Left ventricle myocardium inferior (tissue), 1 donor: Measurements from ENCODE around the gene BYSL. TPM values are rescaled to one million over a fixed set of nuclear protein-coding genes. Genes with fewer than 3 reads are reported as not detected.
A peak's percentile ranks its signal among the peaks of the same experiment; 100 is the strongest.

ENCODE experiments used
- DNase-seq: peaks from one replicate; pipeline ENCODE4 v3.0.0-alpha.2; 2020
- H3K27ac ChIP-seq: fragments of 200-600 bp; replicated peaks from 2 replicates; pipeline ENCODE4 v1.8.0; 2021
- H3K27me3 ChIP-seq: fragments of 200-600 bp; 2 replicates; pipeline ENCODE4 v1.8.0; 2021; ENCODE audit warnings: low read depth
- H3K36me3 ChIP-seq: fragments of 200-600 bp; 2 replicates; pipeline ENCODE4 v1.8.0; 2021
- H3K4me1 ChIP-seq: fragments of 200-600 bp; 2 replicates; pipeline ENCODE4 v1.8.0; 2021
- H3K4me3 ChIP-seq: fragments of 200-600 bp; 2 replicates; pipeline ENCODE4 v1.8.0; 2021; ENCODE audit warnings: mild to moderate bottlenecking, moderate library complexity
- H3K9me3 ChIP-seq: fragments of 200-600 bp; replicated peaks from 2 replicates; pipeline ENCODE4 v1.8.0; 2021
- intact Hi-C: fragments of 100-400 bp; cut with micrococcal nuclease; formaldehyde crosslinking; loops from one replicate; pipeline ENCODE4 v1.11.0; 2022
- total RNA-seq: library from RNA; stranded (reverse); fragmentation: NEBNext Ultra II Directional; extraction: Animal tissue kit (Norgen Biotek cat#: 25700); gene quantifications from one replicate; pipeline ENCODE4 v1.2.1, GENCODE V29; 2021
- TF ChIP-seq, protein P1 (sequence below): fragments of 200-600 bp; IDR thresholded peaks from 2 replicates; pipeline ENCODE4 v1.8.0; 2021; ENCODE audit warnings: antibody characterized with exemption, mild to moderate bottlenecking, borderline replicate concordance
- donor health status: DM: no; HTN: yes; CAD: no; lungs with severe emphysema.

Gene BYSL
- total RNA-seq, 1 donor from 2014 or later = 9.0 TPM

DNA sequence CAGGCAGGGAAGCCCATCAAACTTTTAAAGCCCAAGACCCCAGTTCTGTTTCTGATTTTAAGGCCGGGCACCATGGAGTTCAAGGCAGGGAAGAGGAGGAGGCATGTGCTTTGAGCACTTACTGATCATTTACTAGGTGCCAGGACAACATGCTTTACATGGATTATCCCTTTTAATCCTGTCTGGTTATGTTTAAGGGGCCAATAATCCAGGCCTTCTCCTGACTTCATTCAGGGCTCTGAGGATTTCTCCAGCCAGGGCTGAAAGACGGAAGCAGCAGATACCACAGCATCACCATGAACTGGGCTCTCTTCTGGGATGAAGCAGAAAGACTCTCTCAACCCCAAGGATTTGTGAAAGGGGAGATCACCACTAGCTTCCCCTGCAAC is 16.2 kb downstream of the BYSL start:
- Histone ChIP-seq H3K36me3 (peaks cover 45% of the 10 kb centered on the region), H3K27me3 (no peaks in the 10 kb centered on the region), H3K4me1 (peaks cover 75% of the 10 kb centered on the region), H3K9me3 (no peaks in the 10 kb centered on the region), H3K4me3 (peak overlapping the region; percentile 4), H3K27ac (peak overlapping the region; percentile 97)
- TF ChIP-seq, protein P1, sequence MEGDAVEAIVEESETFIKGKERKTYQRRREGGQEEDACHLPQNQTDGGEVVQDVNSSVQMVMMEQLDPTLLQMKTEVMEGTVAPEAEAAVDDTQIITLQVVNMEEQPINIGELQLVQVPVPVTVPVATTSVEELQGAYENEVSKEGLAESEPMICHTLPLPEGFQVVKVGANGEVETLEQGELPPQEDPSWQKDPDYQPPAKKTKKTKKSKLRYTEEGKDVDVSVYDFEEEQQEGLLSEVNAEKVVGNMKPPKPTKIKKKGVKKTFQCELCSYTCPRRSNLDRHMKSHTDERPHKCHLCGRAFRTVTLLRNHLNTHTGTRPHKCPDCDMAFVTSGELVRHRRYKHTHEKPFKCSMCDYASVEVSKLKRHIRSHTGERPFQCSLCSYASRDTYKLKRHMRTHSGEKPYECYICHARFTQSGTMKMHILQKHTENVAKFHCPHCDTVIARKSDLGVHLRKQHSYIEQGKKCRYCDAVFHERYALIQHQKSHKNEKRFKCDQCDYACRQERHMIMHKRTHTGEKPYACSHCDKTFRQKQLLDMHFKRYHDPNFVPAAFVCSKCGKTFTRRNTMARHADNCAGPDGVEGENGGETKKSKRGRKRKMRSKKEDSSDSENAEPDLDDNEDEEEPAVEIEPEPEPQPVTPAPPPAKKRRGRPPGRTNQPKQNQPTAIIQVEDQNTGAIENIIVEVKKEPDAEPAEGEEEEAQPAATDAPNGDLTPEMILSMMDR = no peak
- DNase-seq = no peak
- intact Hi-C loops = loop anchor here (5.0 kb wide), 1 partner anchor 105 kb away; no protein-coding TSS in a partner anchor

DNA sequence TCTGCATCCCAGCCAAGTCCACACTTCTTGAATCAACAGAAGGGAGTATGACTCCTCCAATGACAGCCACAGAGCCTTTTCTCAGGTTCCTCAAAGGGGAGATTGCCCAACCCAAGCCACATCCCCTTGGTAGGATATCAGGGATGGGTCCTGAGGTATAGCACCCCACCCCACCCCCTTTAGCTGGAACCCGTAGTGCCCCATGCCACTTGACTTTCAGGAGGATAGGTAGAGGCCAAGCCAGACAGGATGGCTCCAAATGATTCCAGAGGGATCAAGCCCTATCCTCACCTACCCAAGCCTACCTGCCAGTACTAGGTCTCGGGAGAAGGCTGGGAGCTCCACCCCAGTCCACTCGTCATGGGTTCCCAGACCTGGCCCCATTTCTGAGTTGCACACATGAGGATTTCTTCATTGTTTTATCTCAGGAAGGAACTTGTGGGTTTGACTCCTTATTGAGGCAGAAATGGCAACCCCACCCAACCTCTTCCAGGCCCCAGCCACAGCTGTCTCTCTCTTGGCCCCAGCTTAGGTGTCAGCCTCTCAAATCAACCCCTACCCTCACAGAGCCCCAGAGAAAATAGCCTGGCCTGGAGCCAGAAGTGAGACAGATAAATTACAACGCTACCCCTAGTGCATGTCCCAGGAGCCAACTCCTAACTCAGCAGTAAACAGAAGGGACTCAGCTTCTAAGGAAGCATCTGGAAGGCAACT is 16.7 kb downstream of the BYSL start:
- Histone ChIP-seq H3K4me3 (peak overlapping the region; percentile 98), H3K4me1 (peaks cover 80% of the 10 kb centered on the region), H3K9me3 (no peaks in the 10 kb centered on the region), H3K27ac (peak overlapping the region; percentile 97), H3K27me3 (no peaks in the 10 kb centered on the region), H3K36me3 (peaks cover 40% of the 10 kb centered on the region)
- intact Hi-C loops = loop anchor here (5.0 kb wide), 1 partner anchor 104 kb away; no protein-coding TSS in a partner anchor
- TF ChIP-seq, protein P1 = no peak
- DNase-seq = no peak

DNA sequence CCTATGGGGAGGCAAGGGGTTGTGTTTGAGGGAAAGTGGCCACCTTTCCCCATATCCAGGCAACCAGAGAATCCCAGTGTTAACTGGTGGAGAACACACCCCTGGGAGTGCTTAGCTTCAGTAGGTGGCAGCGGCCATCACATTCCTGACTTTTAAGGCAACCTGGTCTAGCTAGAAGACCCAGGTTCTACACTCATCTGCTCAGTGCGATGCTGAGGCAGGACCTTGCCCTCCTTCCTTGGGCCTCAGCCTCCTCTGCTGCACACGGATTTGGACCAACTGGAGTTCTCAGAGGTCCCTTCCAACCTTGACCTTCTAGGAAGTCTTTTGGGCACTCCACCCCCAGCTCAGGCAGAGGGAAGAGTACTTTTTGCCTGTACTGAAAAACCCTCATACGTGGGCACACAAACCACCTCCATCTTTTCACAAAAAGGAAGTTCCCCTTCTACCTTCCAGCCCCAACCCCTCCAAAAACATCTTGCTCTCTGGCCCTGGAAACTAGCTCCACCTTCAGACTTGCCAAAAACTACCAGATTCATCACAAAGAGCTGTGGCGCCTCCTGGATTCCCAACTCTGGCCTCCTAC is 17.4 kb downstream of the BYSL start:
- Histone ChIP-seq H3K36me3 (peaks cover 33% of the 10 kb centered on the region), H3K9me3 (no peaks in the 10 kb centered on the region), H3K4me3 (peak overlapping the region; percentile 98), H3K4me1 (peaks cover 80% of the 10 kb centered on the region), H3K27ac (peak overlapping the region; percentile 97), H3K27me3 (no peaks in the 10 kb centered on the region)
- DNase-seq = no peak
- intact Hi-C loops = loop anchor here (5.0 kb wide), 1 partner anchor 104 kb away; no protein-coding TSS in a partner anchor
- TF ChIP-seq, protein P1 = no peak

DNA sequence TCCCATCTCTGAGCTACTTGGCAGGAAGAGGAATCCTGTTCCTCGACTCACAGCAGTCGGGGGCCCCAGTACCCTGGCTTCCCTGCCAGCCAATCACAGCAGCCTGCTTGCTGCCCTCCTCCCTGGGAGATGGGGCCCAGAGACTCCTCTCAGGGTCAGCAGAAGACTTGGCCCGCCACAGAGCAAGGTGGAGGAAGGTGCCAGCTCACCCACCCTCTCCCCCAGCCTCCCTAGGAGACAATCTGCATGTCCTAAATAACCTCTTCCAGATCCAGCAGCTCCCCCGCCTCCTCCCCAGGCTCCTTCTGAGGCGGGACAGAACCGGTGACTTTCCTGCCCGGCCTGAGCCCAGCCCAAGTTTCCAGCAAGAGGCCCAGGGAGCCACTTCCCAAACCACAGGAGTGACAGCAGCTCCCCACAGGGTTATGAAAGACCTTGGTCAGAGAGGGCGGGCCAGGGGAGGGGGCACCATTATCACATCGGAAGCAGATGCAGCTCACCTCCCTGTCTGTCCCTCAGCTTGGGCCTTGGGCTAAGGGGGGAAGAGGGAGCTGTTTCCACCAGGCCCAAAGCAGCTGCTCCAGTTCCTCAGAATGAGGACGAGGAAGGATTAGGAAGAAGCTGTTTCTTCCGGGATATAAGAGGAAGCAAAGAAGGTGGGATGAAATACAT is 18.0 kb downstream of the BYSL start:
- peak overlapping the region; percentile 97 for H3K27ac ChIP-seq
- intact Hi-C loops = loop anchor here (5.0 kb wide), 1 partner anchor 103 kb away; no protein-coding TSS in a partner anchor
- H3K27me3 ChIP-seq = no peaks in the 10 kb centered on the region
- peak overlapping the region; percentile 98 for H3K4me3 ChIP-seq
- TF ChIP-seq, protein P1 = no peak
- H3K4me1 ChIP-seq = peaks cover 80% of the 10 kb centered on the region
- DNase-seq = peak; percentile 49
- peaks cover 28% of the 10 kb centered on the region for H3K36me3 ChIP-seq
- no peaks in the 10 kb centered on the region for H3K9me3 ChIP-seq
